SH-SY5Y (cell line): ENCODE measurements around the gene PAIP1.

ENCODE experiments used
- GATA2 ChIP-seq: IDR thresholded peaks from 2 replicates; pipeline ENCODE4 v1.6.1; 2011; ENCODE audit warnings: mild to moderate bottlenecking, low read depth, low read length
- GATA3 ChIP-seq: IDR thresholded peaks from 2 replicates; pipeline ENCODE4 v1.6.1; 2011; ENCODE audit warnings: low read depth, mild to moderate bottlenecking, low read length, moderate library complexity

DNA sequence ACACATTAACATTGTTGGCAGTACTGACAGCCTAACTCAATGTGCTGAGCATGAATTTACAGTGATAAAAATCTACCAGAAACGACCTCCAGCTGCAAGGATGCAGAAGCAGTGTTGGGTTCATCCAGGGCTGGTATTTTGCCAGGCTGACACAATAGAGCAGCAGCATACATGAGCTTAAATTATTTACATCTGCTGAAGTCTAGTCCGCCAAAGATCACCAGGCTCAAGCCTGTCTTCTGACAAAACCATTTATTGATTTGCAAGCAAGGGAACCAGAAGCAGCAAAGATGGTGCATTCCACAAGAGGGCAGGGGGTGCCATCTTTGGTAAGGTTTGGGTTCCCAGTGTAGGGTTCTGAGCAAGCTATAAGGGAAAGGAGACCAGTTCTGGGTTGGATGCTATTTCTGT is 33.2 kb downstream of the PAIP1 start:
- TF ChIP-seq GATA2 (peak; percentile 95), GATA3 (peak; percentile 82)
